Mesendoderm (in vitro differentiated cells): ENCODE results near the gene HAX1.
"Not testable (repeated sequence)": the region's sequence is repeated elsewhere in the genome, so short reads cannot be mapped to it uniquely, and the experiment has no call there.

Experiments
- DNase-seq: peaks from one replicate; pipeline ENCODE4 v3.0.0; 2013
- H2AK5ac ChIP-seq: 2 replicates; pipeline ENCODE4 v1.6.1; 2013; ENCODE audit warnings: low read length, inconsistent platforms
- H2BK120ac ChIP-seq: 2 replicates; pipeline ENCODE4 v1.6.1; 2013; ENCODE audit warnings: low read depth, mild to moderate bottlenecking, low read length, moderate library complexity, mixed read lengths
- H2BK15ac ChIP-seq: replicated peaks from 2 replicates; pipeline ENCODE4 v1.6.1; 2013; ENCODE audit warnings: low read depth, mild to moderate bottlenecking, moderate library complexity
- H2BK5ac ChIP-seq: 2 replicates; pipeline ENCODE4 v1.6.1; 2013; ENCODE audit warnings: low read length, inconsistent platforms
- H3K18ac ChIP-seq: 2 replicates; pipeline ENCODE4 v1.6.1; 2013; ENCODE audit warnings: mild to moderate bottlenecking, low read length, mixed read lengths
- H3K23ac ChIP-seq: one replicate; pipeline ENCODE4 v1.6.1; 2013; ENCODE audit warnings: low read length
- H3K27ac ChIP-seq: 2 replicates; pipeline ENCODE4 v1.5.1; 2013; ENCODE audit warnings: low read depth, mild to moderate bottlenecking, inconsistent platforms, low read length, moderate library complexity
- H3K27me3 ChIP-seq: 2 replicates; pipeline ENCODE4 v1.6.1; 2013; ENCODE audit warnings: low read length, control low read depth, mild to moderate bottlenecking, inconsistent platforms; ENCODE audit not compliant: insufficient read depth, poor library complexity
- H3K36me3 ChIP-seq: 2 replicates; pipeline ENCODE4 v1.6.1; 2013; ENCODE audit warnings: low read length, inconsistent platforms; ENCODE audit not compliant: control insufficient read depth, insufficient read depth
- H3K4ac ChIP-seq: one replicate; pipeline ENCODE4 v1.6.1; 2013; ENCODE audit warnings: low read depth, mild to moderate bottlenecking, low read length, moderate library complexity
- H3K4me1 ChIP-seq: 2 replicates; pipeline ENCODE4 v1.6.1; 2013; ENCODE audit warnings: low read depth, low read length, inconsistent platforms; ENCODE audit not compliant: control insufficient read depth
- H3K4me2 ChIP-seq: 2 replicates; pipeline ENCODE4 v1.6.1; 2013; ENCODE audit warnings: low read length
- H3K4me3 ChIP-seq: 2 replicates; pipeline ENCODE4 v1.5.1; 2013; ENCODE audit warnings: mild to moderate bottlenecking, low read length
- H3K56ac ChIP-seq: one replicate; pipeline ENCODE4 v1.6.1; 2013; ENCODE audit warnings: low read length
- H3K79me1 ChIP-seq: 2 replicates; pipeline ENCODE4 v1.6.1; 2013; ENCODE audit warnings: low read length, inconsistent platforms
- H3K79me2 ChIP-seq: 2 replicates; pipeline ENCODE4 v1.6.1; 2013; ENCODE audit warnings: mild to moderate bottlenecking, low read length; ENCODE audit not compliant: control insufficient read depth, insufficient read depth
- H3K9ac ChIP-seq: 2 replicates; pipeline ENCODE4 v1.6.1; 2013; ENCODE audit warnings: low read length, inconsistent platforms
- H4K5ac ChIP-seq: one replicate; pipeline ENCODE4 v1.6.1; 2013; ENCODE audit warnings: low read length
- H4K8ac ChIP-seq: one replicate; pipeline ENCODE4 v1.6.1; 2013; ENCODE audit warnings: low read depth, mild to moderate bottlenecking, control low read depth, low read length, moderate library complexity
- WGBS: extraction: QIAGEN DNeasy Blood & Tissue Kit; methylation state at CpG from one replicate; pipeline ENCODE4 v1.1.7; 2013; ENCODE audit warnings: low lambda C conversion rate, missing lambda C conversion rate; ENCODE audit not compliant: insufficient coverage; ENCODE audit errors: extremely low coverage; 5-methylcytosine and 5-hydroxymethylcytosine counted together

Gene HAX1

DNA sequence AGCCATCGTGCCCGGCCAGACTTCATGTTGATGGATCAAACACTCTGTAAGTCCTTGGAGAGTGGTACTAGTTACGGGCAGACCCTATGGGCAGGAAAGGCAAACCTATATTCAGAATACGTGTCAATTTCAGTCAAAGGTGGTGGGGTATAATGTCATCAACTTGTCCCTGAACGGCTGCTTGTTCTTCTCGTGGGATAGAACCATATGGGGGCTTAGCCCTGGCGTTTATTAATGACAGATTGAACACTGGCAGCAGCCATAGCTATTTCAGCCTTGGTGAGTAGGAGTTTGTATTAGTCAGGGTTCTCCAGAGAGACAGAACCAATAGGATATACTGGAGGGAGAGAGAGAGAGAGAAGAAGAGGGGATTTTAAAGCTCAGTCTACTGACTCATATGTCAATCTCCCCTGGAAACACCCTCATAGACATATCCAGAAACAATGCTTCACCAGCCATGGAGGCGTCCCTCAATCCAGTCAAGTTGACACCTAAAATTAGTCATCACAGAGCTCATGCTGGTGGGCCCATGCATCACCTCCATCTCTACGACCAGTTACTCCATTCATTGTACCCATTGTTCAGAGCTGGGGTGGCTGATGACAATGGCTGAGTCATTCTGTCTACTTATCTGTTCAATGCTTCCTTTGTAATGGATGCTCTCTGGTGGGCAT is 32.4 kb downstream of the HAX1 start:
- whole genome bisulfite sequencing: no CpG with 5 or more reads among the region's 9 CpGs
- H3K79me1 ChIP-seq: no peaks in the 10 kb centered on the region

DNA sequence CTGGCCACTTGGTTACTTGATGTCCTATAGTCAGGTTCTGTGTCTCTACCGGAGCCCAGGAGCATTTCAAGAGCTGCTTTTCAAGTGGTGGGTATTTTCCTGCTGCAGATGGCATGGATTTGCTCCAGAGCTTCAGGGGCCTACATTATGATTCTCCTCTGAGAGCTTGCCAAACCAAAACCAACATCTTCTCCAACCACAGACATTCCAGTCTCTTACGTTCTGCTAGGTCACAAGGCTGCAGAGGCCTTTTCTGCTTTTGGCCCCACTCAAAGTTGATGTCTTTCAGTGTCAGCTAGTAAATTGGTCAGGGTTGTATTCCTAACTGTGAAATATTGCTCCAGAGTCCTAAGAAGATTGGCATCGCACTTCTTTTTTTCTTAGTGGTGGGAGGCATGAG is 33.7 kb downstream of the HAX1 start:
- H2BK15ac ChIP-seq: no peak overlapping the region

More for the DNA sequence above, 32.4 kb downstream of the HAX1 start:
- Histone ChIP-seq H2BK5ac (no peak overlapping the region), H3K56ac (no peak overlapping the region), H3K18ac (no peak overlapping the region), H3K23ac (no peak overlapping the region), H3K79me2 (no peaks in the 10 kb centered on the region), H3K27ac (no peak overlapping the region), H4K8ac (no peak overlapping the region), H2BK15ac (no peak overlapping the region), H2BK120ac (no peak overlapping the region), H3K4me2 (no peak overlapping the region), H3K4ac (no peak overlapping the region), H3K4me3 (no peak overlapping the region), H4K5ac (no peak overlapping the region), H2AK5ac (no peak overlapping the region), H3K27me3 (no peaks in the 10 kb centered on the region), H3K4me1 (no peaks in the 10 kb centered on the region), H3K9ac (no peak overlapping the region), H3K36me3 (no peaks in the 10 kb centered on the region)
- no peak for DNase-seq

DNA sequence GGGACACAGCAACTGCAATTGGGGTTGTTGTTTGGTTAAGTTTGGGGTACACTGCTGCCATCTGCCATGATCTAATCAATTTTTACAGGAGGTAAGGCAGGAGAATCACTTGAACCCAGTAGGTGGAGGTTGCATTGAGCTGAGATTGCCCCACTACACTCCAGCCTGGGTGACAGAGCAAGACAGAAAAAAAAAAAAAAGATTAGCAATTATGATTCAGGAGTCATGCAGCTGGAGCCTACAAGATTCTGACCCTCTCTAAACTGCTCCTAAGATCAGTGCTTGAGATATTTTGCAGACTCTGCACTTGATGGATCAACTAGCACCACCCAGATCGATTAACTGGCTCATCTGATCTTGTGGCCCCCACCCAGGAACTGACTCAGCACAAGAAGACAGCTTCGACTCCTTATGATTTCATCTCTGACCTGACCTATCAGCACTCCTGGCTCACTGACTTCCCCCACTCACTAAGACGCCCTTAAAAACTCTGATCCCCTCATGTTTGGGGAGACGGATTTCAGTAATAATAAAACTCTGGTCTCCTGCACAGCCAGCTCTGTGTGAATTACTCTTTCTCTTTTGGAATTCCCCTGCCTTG is 35.3 kb downstream of the HAX1 start:
- H2BK120ac ChIP-seq, H3K4me3 ChIP-seq, H4K8ac ChIP-seq, H3K36me3 ChIP-seq, H3K23ac ChIP-seq, DNase-seq, H3K4me2 ChIP-seq, H3K27me3 ChIP-seq, H2BK5ac ChIP-seq, H2BK15ac ChIP-seq, H3K27ac ChIP-seq, H3K18ac ChIP-seq, H3K9ac ChIP-seq, H2AK5ac ChIP-seq, H3K79me1 ChIP-seq, H3K4ac ChIP-seq, H3K4me1 ChIP-seq, H3K79me2 ChIP-seq, H3K56ac ChIP-seq, H4K5ac ChIP-seq: not testable (repeated sequence)
- WGBS: no CpG with 5 or more reads among the region's 4 CpGs

More for the DNA sequence above, 33.7 kb downstream of the HAX1 start:
- Histone ChIP-seq H3K79me2 (no peaks in the 10 kb centered on the region), H3K56ac (no peak overlapping the region), H3K27me3 (no peaks in the 10 kb centered on the region), H2BK120ac (no peak overlapping the region), H4K8ac (no peak overlapping the region), H2BK5ac (no peak overlapping the region), H3K4ac (no peak overlapping the region), H4K5ac (no peak overlapping the region), H3K4me3 (no peak overlapping the region), H3K27ac (no peak overlapping the region), H3K4me2 (no peak overlapping the region), H3K36me3 (no peaks in the 10 kb centered on the region), H3K4me1 (no peaks in the 10 kb centered on the region), H3K18ac (no peak overlapping the region), H3K23ac (no peak overlapping the region), H2AK5ac (no peak overlapping the region), H3K79me1 (no peaks in the 10 kb centered on the region), H3K9ac (no peak overlapping the region)
- no CpG with 5 or more reads among the region's 3 CpGs for WGBS
- DNase-seq: no peak

DNA sequence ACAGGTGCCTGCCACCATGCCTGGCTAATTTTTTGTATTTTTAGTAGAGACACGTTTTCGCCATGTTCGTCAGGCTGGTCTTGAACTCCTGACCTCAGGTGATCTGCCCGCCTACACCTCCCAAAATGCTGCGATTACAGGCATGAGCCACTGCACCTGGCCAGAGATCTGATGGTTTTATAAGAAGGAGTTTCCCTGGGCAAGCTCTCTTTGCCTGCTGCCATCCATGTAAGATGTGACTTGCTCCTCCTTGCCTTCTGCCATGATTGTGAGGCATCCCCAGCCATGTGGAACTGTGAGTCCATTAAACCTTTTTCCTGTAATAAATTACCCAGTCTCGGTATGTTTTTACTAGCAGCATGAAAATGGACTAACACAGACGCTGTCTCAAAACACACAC is 36.7 kb downstream of the HAX1 start:
- not testable (repeated sequence) for H3K4me1 ChIP-seq, H4K5ac ChIP-seq, H3K79me1 ChIP-seq, H3K56ac ChIP-seq, H3K79me2 ChIP-seq, DNase-seq, H3K4ac ChIP-seq, H3K4me2 ChIP-seq, H3K18ac ChIP-seq, H3K27ac ChIP-seq, H2BK120ac ChIP-seq, H3K36me3 ChIP-seq, H3K9ac ChIP-seq, H2AK5ac ChIP-seq, H3K4me3 ChIP-seq, H3K27me3 ChIP-seq, H2BK5ac ChIP-seq, H4K8ac ChIP-seq, H3K23ac ChIP-seq, H2BK15ac ChIP-seq
- whole genome bisulfite sequencing: no CpG with 5 or more reads among the region's 7 CpGs

DNA sequence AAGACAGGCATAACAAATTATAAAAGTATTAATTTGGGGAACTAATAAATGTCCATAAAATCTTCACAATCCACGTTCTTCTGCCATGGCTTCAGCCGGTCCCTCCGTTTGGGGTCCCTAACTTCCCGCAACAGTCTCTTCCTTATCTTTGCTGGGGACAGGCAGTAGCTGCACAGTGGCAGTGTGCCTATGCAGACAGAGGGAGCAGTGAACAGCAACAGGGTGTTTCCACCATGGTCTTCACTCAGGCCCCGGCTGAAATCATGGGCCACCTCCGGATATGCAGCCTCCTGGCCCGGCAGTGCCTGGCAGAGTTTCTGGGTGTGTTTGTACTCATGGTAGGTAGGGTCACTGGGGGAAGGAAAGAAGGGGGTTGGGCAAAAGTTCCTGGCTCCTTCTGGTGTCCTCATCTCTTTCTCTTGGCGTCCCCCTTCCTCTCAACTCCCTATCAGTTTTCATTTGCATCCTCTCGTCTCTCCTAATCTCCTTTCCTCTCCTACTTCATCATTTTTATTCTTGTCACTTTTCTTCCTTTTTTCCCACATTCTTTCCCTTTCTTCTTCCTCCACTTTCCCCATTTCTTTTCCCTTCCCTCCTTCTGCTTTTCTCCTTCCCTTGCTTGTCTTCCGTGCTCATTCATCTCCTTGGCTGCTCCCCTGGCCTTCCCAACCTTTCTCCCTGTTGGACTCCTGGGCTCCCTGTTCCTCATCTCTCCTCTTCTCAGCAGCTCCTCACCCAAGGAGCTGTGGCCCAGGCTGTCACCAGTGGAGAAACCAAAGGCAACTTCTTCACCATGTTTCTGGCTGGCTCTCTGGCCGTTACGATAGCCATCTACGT is 40.0 kb downstream of the HAX1 start:
- not testable (repeated sequence) for H3K4me3 ChIP-seq, H2BK5ac ChIP-seq, H3K56ac ChIP-seq, H4K5ac ChIP-seq, H3K36me3 ChIP-seq, H2BK15ac ChIP-seq, H3K9ac ChIP-seq, H3K27ac ChIP-seq, H4K8ac ChIP-seq, H3K79me1 ChIP-seq, H3K27me3 ChIP-seq, H3K4ac ChIP-seq, DNase-seq, H3K18ac ChIP-seq, H2AK5ac ChIP-seq, H3K79me2 ChIP-seq, H3K4me2 ChIP-seq, H2BK120ac ChIP-seq, H3K4me1 ChIP-seq, H3K23ac ChIP-seq
- 100% methylated on average over 1 of the region's 13 CpGs for WGBS
